Mammary epithelial cell (primary cell): ENCODE measurements around the gene ALPK1.

ENCODE experiments used
- CTCF ChIP-seq, 2 donors: IDR thresholded peaks in 1 of 2; conservative IDR thresholded peaks in 1 of 2; 2 replicates each; pipeline ENCODE4 v1.5.1; 2011 to 2012; ENCODE audit warnings: inconsistent platforms in 2 of 2, low read length in 2 of 2, mild to moderate bottlenecking in 2 of 2, control low read depth in 1 of 2, low read depth in 1 of 2; ENCODE audit not compliant: insufficient read depth in 1 of 2; ENCODE audit errors: extremely low read depth in 1 of 2
- EZH2 ChIP-seq: IDR thresholded peaks from 2 replicates; pipeline ENCODE4 v1.6.1; 2012; ENCODE audit warnings: low read length, inconsistent platforms, borderline replicate concordance

- TF ChIP-seq EZH2 (no peak), CTCF (conservative IDR thresholded peaks at IDR 0.05 in 1 of 2, IDR thresholded peaks at IDR 0.05 in 1 of 2; ENCODE audit: extremely low read depth in 1 of 2, insufficient read depth in 1 of 2, low read depth in 1 of 2, low read length in 2 of 2) (no peak)
Observed at GRCh38 chr4:112257098-112257497, 40.1 kb upstream of the ALPK1 start.
